Activated T-cell treated with anti-CD3 and anti-CD28 coated beads for 48 hours (primary cell): ENCODE data around the gene C10orf95.

Experiments used
- DNase-seq: peaks from one replicate; pipeline ENCODE4 v3.0.0-alpha.2; 2020; ENCODE audit warnings: low read depth

The C10orf95 gene

GRCh38 chr10:102416283-102416682 is 35.1 kb downstream of the C10orf95 start:
- no peak for DNase-seq

DNA sequence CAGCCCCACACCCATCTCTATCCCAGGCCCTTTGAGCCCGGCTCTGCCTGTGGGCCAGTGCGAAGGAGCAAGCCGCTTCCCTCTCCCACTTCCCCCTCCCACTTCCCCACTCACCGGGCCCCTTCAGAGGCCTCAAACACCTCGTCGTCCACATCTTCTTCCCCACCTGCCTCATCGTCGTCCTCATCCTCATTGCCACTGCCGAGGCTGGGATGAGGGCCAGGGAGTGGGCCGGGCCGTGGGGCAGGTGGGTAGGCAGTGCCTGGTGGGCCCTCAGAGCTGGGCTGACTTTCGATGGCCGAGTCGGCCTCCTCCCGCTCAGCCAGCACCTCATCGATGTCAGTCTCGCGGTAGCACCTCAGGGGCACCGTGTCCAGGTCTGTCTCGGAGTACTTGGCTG is 36.6 kb downstream of the C10orf95 start:
- no peak for DNase-seq

DNA sequence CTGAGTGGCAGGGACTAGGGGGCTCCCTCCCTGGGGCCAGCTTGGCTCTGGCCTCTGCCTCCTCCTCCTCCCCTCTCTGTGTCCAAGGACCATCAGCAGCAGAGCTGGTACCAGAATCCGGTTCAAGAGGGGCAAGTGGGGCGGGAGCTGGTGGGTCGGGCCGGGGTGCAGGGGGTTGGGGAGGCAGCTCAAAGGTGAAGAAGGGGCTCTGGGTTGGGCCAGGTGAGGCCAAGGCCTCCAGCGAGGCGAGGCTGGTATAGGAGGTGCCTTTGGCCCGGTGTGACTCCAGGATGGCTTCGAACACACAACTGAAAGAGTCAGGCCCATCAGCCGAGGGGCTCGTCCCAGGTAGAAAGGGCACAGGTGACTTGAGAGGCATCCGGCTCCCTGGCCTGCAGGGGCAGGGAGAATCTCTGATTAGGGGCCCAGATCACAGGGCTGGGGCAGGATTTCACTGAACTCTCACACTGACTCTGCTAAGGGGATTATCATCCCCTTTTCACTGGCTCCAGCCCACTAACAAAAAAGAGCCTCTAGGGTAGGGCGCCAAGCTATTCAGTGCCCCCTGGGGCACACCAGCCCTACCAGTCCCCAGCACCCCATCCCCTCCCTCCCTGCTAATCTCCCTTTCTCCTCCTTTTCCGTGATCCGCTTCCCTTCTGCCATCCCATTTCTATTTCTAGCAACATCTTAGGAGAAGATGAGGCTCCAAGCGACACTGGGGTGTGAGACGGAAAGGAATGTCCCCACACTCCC is 37.4 kb downstream of the C10orf95 start:
- DNase-seq, result no peak

- DNase-seq, result no peak
Measured at GRCh38 chr10:102413053-102413705, 38.2 kb downstream of the C10orf95 start.

DNA sequence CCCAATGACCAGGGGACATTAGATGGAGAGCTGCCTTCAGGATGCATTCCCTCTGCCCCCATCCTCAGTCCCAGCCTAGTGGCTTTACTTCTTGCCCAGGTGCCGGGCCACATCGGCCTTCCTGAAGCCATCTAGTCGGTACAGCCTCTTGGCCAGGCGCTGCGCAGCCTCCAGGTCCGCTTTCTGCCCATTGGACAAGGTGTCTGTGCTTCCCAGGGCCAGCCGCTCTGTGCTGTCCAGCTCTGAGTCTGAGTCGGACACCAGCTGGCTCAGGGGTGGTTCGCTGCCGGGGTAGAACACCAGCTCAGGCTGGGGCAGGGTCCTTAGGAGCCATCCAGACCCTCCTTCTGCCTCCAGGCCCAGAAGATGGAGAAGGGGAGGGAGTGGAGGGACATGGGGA is 39.0 kb downstream of the C10orf95 start:
- no peak for DNase-seq

DNA sequence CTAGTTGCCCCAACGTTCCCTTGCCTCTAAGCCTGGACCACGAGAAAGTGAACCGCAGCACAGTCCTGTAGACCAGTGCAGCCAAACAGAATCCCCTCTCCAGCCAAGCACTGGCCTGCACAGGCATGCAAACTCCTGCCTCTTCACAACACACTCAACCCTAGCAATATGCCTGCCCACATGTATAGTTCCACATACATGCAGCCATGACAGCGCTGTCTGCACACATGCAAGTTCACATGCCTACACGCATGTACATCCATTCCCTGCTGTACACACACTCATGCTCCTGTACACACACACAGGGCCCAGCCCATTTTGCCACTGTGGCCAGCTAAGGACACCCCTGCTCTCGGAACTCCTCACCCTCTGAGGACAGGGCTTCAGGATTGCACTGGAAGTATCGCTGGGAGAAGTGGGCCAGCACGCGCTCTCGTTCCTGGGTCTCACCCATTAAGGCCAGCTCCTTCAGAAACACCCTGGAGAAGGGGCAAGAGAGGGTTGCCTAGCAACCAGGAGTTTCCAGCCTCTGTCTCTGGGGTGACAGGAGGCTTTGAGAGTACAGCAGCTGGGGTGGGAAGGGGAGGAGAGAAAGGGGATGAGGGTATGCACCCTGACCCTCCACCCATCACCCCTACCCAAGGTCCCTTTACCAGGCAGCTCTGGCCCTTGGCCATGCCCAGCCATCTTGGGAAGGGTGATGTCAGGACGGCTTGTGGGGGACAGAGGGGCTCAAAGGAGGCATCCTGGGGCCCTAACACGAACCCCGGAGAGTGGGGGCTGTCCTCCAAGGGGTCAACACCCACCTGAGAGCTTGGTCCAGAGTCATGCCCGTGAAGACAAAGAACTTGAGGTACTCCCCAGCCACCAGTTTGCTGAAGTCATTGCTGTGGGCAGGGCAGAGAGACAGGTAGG is 39.7 kb downstream of the C10orf95 start:
- no peak for DNase-seq

DNA sequence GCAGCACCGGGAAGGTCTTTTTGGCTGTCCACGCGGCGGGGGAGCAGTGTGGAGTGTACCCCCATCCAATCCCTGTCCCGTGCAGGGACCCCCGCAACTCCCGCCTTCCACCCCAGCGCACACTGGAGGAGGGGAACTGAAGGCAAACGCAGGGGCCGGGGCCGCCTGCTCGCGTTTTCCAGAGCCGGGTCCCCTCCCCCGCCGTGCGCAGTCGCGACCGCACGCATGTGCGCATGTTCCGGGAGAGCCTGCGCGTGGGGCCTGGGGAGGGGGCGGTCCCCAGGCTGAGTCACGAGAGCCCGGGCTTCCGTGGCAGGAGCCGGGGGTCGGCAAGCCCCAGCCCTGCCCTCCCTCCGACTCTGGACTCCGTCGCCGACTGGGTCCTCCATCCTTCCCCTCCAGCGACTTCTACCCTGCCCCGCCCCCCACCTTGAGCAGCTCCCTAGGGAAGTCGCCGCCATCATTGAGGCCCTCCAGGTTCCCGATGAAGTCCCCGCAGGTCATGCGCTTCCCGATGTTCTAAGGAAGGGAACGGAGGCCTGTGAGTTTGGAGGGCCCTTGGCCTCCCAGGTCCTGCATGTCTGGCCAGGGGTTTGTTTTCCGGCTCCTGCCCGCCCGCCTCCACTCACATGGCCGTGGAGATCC is 40.8 kb downstream of the C10orf95 start:
- DNase-seq, result peak; percentile 67

GRCh38 chr10:102409604-102410428 is 41.5 kb downstream of the C10orf95 start:
- DNase-seq, result no peak

DNA sequence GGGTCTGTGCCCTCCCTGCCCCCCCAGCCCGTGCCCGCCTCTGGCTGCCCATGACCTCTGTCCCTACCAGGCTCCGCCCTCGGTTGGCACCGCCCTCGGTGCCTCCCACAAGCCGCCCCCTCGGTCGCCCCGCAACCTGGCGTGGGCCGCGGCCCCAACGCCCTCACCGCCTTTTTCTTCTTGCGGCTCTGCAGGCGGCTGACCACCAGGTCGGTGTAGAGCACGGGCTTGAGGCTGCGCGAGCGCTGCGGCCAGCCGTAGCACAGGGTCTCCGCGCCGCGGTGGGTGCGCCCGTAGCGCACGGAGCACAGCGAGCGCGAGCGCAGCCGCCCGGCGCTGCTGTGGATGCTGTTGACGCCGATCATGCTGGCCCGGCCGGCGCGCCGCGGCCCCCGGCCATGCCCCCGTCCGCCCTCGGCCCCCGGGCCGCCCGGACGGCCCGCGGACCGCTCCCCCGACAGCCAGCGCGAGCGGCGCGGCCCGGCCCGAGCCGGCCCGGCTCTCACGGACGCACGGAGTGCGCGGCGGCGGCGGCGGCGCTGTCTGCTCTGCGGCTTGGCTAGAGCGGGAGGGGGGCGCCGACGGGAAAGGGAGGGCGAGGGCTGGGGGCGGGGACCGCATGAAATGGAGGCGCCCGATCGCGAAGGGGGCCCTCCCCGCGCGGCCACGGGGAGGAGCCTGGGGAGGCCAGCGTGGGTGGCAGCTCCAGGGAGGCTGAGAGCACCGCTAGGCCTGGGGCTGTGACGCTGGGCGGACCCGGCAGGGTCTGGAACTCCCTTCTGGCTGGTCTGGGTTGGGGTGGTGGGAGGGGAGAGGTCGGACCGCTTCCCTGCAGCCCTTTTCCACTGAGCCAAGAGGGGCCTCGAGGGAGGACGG is 42.4 kb downstream of the C10orf95 start:
- DNase-seq, result peak; percentile 78

GRCh38 chr10:102408131-102408727 is 43.1 kb downstream of the C10orf95 start:
- no peak for DNase-seq

GRCh38 chr10:102407425-102408130 is 43.8 kb downstream of the C10orf95 start:
- no peak for DNase-seq

DNA sequence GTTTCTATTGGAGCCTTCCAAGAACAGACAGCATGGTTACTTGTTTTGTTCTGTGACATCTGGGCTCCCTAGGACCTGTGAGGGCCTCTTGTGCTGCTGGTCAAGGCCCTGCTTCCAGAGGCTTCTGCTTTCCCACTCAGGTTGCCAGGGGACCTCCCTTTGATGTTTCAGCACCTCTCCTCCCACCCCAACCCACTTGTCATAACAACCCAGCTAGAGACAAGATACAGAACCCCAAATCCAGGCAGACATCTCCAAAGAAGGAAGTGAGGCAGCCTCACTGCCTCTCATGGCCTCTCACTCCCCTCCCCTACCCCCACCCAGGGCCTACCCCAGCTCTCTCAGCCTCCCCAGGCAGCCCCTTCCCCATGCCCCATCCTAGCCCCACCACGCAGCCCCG is 44.5 kb downstream of the C10orf95 start:
- DNase-seq, result no peak

- no peak for DNase-seq
Measured at GRCh38 chr10:102405632-102406031, 45.7 kb downstream of the C10orf95 start.

DNA sequence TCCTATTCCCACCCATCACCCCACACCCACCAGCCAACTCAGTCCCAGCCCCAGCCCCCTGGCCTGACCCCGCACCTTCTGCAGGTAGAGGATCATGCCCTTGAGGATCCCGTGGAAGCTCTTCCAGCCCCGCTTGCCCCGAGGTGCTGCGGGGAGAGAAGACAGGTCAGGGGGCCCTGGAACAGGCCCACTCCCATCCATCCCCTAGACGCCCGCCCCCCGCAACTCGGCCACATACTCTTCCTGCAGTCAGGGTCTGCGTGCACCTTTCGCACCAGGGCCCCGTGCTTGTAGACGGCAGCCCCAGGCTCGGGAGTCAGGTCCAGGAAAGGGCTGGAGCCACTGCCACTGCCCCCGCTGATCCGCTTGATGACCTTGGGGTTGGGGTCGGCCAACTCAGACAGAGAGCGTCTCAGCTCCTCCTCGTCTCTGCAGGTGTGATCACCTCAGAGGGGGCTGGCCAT is 46.2 kb downstream of the C10orf95 start:
- no peak for DNase-seq

DNA sequence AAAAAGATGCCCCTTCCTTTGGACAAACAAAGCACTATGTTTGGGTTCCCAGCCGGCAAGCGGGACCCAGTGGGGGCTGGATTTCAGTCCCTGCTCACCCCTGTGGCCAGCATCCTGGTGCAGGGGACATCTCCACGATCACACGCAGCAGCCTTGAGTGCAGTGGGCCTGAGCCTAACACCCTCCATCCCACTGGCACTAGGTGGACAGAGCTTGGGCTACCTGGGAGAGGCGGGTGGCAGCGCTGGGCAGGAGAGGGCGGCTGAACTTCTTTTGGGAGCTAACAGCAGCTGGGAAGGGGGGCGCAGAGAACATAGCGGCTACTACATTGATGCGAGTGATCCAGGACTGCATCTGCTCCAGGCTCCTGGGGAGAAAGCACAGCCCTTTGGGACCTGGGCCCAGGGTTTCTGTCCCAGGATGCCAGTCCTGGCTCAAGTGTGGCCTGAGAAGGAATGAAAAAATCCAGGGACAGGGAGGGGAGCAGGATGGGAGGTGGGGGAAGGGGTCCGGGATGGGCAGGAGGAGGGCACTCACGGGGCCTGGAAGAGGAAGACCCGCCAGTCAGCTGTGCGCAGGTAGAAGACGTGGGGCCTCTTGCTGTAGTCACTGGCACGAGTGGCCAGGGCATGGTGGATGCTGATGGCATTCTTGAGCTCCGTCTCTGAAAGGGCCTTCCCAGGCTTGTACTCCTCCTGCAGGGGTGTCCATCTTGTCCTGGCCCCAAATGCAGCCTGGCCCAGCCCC is 46.8 kb downstream of the C10orf95 start:
- no peak for DNase-seq

GRCh38 chr10:102403115-102403514 is 48.2 kb downstream of the C10orf95 start:
- DNase-seq, result no peak

GRCh38 chr10:102402512-102402896 is 48.8 kb downstream of the C10orf95 start:
- DNase-seq, result no peak

- no peak for DNase-seq
Measured at GRCh38 chr10:102401735-102402511, 49.4 kb downstream of the C10orf95 start.
